ENCODE results near the gene PER2.

PER2 gene

GRCh38 chr2:238262496-238263122 is 25.8 kb downstream of the PER2 start:
- no peak for DNase-seq

- no peak for DNase-seq
Measured at GRCh38 chr2:238261718-238262375, 26.6 kb downstream of the PER2 start.

GRCh38 chr2:238260883-238261282 is 27.5 kb downstream of the PER2 start:
- no peak for DNase-seq

- no peak for DNase-seq
Measured at GRCh38 chr2:238259061-238260020, 29.1 kb downstream of the PER2 start.

- no peak for DNase-seq
Measured at GRCh38 chr2:238257786-238258700, 30.4 kb downstream of the PER2 start.

- DNase-seq: peak; percentile 65
Measured at GRCh38 chr2:238256594-238257104, 31.8 kb downstream of the PER2 start.

- DNase-seq: no peak
Measured at GRCh38 chr2:238256111-238256510, 32.3 kb downstream of the PER2 start.

GRCh38 chr2:238255636-238256035 is 32.8 kb downstream of the PER2 start:
- no peak for DNase-seq

GRCh38 chr2:238255151-238255551 is 33.3 kb downstream of the PER2 start:
- DNase-seq: no peak

GRCh38 chr2:238254095-238254723 is 34.2 kb downstream of the PER2 start:
- no peak for DNase-seq

- DNase-seq: no peak
Measured at GRCh38 chr2:238252766-238253630, 35.4 kb downstream of the PER2 start.

GRCh38 chr2:238251986-238252385 is 36.4 kb downstream of the PER2 start:
- no peak for DNase-seq

- no peak for DNase-seq
Measured at GRCh38 chr2:238251331-238251730, 37.1 kb downstream of the PER2 start.

GRCh38 chr2:238250896-238251295 is 37.5 kb downstream of the PER2 start:
- no peak for DNase-seq

GRCh38 chr2:238247841-238248453 is 40.5 kb downstream of the PER2 start:
- no peak for DNase-seq

GRCh38 chr2:238247002-238247822 is 41.2 kb downstream of the PER2 start:
- DNase-seq: no peak

GRCh38 chr2:238244151-238244550 is 44.3 kb downstream of the PER2 start:
- no peak for DNase-seq

GRCh38 chr2:238243496-238244076 is 44.8 kb downstream of the PER2 start:
- DNase-seq: no peak
